Measurements from ENCODE around the gene MYH9.
"Not testable (repeated sequence)": the region's sequence is repeated elsewhere in the genome, so short reads cannot be mapped to it uniquely, and the experiment has no call there.

DNA sequence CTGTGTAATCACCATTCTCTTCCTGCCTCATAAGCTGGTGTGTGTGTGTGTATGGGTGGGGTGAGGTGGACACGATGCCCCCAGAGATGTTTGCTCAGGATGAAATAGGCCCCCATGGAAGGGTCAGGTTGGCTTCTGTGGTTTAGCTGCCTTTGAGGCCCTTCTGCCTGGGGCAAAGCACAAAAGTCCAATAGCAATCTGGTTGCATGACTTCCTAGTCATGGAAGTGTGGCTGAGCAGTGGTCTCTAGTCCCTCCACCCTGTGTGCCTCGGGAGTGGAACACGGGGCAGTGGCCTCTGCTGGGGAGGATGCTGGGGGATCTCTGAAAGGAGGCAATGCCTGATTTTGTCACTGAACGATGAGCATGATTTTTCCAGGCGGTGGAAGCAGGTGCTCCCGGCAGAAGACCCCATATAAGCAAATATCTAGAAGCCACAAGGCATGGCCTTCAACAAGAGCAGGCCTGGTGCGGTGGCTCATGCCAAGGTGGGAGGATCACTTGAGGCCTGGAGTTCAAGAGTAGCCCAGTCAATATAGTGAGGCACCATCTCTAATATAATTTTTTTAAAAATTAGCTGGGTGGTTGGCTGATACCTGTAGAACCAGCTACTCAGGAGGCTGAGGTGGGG, 135.7 kb downstream of the MYH9 start:
- not testable (repeated sequence) for TF ChIP-seq ZNF571 (tag by site-specific recombination; IDR thresholded peaks at IDR 0.05); ZIC2 (tag by site-specific recombination; IDR thresholded peaks at IDR 0.05); MEIS1 (CRISPR knock-in tag; IDR thresholded peaks at IDR 0.05; ENCODE audit: borderline replicate concordance); ZNF701 (tag by site-specific recombination; IDR thresholded peaks at IDR 0.05)
- TF ChIP-seq, protein P1, sequence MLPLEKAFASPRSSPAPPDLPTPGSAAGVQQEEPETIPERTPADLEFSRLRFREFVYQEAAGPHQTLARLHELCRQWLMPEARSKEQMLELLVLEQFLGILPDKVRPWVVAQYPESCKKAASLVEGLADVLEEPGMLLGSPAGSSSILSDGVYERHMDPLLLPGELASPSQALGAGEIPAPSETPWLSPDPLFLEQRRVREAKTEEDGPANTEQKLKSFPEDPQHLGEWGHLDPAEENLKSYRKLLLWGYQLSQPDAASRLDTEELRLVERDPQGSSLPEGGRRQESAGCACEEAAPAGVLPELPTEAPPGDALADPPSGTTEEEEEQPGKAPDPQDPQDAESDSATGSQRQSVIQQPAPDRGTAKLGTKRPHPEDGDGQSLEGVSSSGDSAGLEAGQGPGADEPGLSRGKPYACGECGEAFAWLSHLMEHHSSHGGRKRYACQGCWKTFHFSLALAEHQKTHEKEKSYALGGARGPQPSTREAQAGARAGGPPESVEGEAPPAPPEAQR (tag by site-specific recombination; IDR thresholded peaks at IDR 0.05), result not testable (repeated sequence)
- TF ChIP-seq, protein P2, sequence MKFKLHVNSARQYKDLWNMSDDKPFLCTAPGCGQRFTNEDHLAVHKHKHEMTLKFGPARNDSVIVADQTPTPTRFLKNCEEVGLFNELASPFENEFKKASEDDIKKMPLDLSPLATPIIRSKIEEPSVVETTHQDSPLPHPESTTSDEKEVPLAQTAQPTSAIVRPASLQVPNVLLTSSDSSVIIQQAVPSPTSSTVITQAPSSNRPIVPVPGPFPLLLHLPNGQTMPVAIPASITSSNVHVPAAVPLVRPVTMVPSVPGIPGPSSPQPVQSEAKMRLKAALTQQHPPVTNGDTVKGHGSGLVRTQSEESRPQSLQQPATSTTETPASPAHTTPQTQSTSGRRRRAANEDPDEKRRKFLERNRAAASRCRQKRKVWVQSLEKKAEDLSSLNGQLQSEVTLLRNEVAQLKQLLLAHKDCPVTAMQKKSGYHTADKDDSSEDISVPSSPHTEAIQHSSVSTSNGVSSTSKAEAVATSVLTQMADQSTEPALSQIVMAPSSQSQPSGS (tag by site-specific recombination; IDR thresholded peaks at IDR 0.05; ENCODE audit: low read depth), result not testable (repeated sequence)
- TF ChIP-seq, protein P3, sequence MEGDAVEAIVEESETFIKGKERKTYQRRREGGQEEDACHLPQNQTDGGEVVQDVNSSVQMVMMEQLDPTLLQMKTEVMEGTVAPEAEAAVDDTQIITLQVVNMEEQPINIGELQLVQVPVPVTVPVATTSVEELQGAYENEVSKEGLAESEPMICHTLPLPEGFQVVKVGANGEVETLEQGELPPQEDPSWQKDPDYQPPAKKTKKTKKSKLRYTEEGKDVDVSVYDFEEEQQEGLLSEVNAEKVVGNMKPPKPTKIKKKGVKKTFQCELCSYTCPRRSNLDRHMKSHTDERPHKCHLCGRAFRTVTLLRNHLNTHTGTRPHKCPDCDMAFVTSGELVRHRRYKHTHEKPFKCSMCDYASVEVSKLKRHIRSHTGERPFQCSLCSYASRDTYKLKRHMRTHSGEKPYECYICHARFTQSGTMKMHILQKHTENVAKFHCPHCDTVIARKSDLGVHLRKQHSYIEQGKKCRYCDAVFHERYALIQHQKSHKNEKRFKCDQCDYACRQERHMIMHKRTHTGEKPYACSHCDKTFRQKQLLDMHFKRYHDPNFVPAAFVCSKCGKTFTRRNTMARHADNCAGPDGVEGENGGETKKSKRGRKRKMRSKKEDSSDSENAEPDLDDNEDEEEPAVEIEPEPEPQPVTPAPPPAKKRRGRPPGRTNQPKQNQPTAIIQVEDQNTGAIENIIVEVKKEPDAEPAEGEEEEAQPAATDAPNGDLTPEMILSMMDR (tag by site-specific recombination; IDR thresholded peaks at IDR 0.05), result not testable (repeated sequence)
- TF ChIP-seq, protein P4, sequence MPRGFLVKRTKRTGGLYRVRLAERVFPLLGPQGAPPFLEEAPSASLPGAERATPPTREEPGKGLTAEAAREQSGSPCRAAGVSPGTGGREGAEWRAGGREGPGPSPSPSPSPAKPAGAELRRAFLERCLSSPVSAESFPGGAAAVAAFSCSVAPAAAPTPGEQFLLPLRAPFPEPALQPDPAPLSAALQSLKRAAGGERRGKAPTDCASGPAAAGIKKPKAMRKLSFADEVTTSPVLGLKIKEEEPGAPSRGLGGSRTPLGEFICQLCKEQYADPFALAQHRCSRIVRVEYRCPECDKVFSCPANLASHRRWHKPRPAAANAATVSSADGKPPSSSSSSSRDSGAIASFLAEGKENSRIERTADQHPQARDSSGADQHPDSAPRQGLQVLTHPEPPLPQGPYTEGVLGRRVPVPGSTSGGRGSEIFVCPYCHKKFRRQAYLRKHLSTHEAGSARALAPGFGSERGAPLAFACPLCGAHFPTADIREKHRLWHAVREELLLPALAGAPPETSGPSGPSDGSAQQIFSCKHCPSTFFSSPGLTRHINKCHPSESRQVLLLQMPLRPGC (tag by site-specific recombination; IDR thresholded peaks at IDR 0.05), result not testable (repeated sequence)

Data from HEK293 (cell line).